ENCODE results near the gene MLLT1.

The MLLT1 gene

GRCh38 chr19:6221220-6221877 is 58.4 kb downstream of the MLLT1 start:
- H3K9me3 ChIP-seq (ENCODE audit: insufficient read depth, low read length), result no peaks in the 10 kb centered on the region
- H4K20me1 ChIP-seq (ENCODE audit: low read depth, low read length), result no peaks in the 10 kb centered on the region
- H3K4me3 ChIP-seq (ENCODE audit: insufficient read depth, low read length, poor library complexity, severe bottlenecking), result no peak overlapping the region
- H3K9ac ChIP-seq (ENCODE audit: low read length), result no peak overlapping the region
- no peak overlapping the region for H3K4me2 ChIP-seq (ENCODE audit: low read depth, low read length, poor library complexity, severe bottlenecking)
- H3F3A ChIP-seq (ENCODE audit: insufficient read depth), result no peaks in the 10 kb centered on the region
- no peak overlapping the region for H3K27ac ChIP-seq (ENCODE audit: low read depth, low read length)
- no peaks in the 10 kb centered on the region for H3K79me2 ChIP-seq (ENCODE audit: insufficient read depth, low read length)
- no peak for TF ChIP-seq CTCF (IDR thresholded peaks at IDR 0.05; ENCODE audit: insufficient read depth, low read length, poor library complexity, severe bottlenecking)
- no peak for TF ChIP-seq EZH2phosphoT487 (conservative IDR thresholded peaks at IDR 0.05; ENCODE audit: low read length)
- H2AFZ ChIP-seq (ENCODE audit: low read depth, low read length, severe bottlenecking), result no peak overlapping the region
- no peaks in the 10 kb centered on the region for H3K36me3 ChIP-seq (ENCODE audit: low read length)
- no peaks in the 10 kb centered on the region for H3K9me2 ChIP-seq (replicated peaks; ENCODE audit: insufficient read depth, low read length)
- no peaks in the 10 kb centered on the region for H3K27me3 ChIP-seq (ENCODE audit: low read length)

GRCh38 chr19:6220385-6221191 is 59.2 kb downstream of the MLLT1 start:
- H3K9ac ChIP-seq (ENCODE audit: low read length), result no peak overlapping the region
- TF ChIP-seq EZH2phosphoT487 (conservative IDR thresholded peaks at IDR 0.05; ENCODE audit: low read length), result no peak
- no peak for TF ChIP-seq CTCF (IDR thresholded peaks at IDR 0.05; ENCODE audit: insufficient read depth, low read length, poor library complexity, severe bottlenecking)
- H3K27me3 ChIP-seq (ENCODE audit: low read length), result no peaks in the 10 kb centered on the region
- H3K4me3 ChIP-seq (ENCODE audit: insufficient read depth, low read length, poor library complexity, severe bottlenecking), result no peak overlapping the region
- no peaks in the 10 kb centered on the region for H4K20me1 ChIP-seq (ENCODE audit: low read depth, low read length)
- H3K27ac ChIP-seq (ENCODE audit: low read depth, low read length), result no peak overlapping the region
- no peak overlapping the region for H3K4me2 ChIP-seq (ENCODE audit: low read depth, low read length, poor library complexity, severe bottlenecking)
- no peaks in the 10 kb centered on the region for H3K36me3 ChIP-seq (ENCODE audit: low read length)
- no peaks in the 10 kb centered on the region for H3K9me2 ChIP-seq (replicated peaks; ENCODE audit: insufficient read depth, low read length)
- no peaks in the 10 kb centered on the region for H3K79me2 ChIP-seq (ENCODE audit: insufficient read depth, low read length)
- no peaks in the 10 kb centered on the region for H3K9me3 ChIP-seq (ENCODE audit: insufficient read depth, low read length)
- no peak overlapping the region for H2AFZ ChIP-seq (ENCODE audit: low read depth, low read length, severe bottlenecking)
- no peaks in the 10 kb centered on the region for H3F3A ChIP-seq (ENCODE audit: insufficient read depth)

- no peak overlapping the region for H3K27ac ChIP-seq (ENCODE audit: low read depth, low read length)
Measured at GRCh38 chr19:6219586-6220290, 60.0 kb downstream of the MLLT1 start.

More at GRCh38 chr19:6219586-6220290, 60.0 kb downstream of the MLLT1 start:
- Histone ChIP-seq H2AFZ (ENCODE audit: low read depth, low read length, severe bottlenecking) (no peak overlapping the region), H3K79me2 (ENCODE audit: insufficient read depth, low read length) (no peaks in the 10 kb centered on the region), H3K4me3 (ENCODE audit: insufficient read depth, low read length, poor library complexity, severe bottlenecking) (no peak overlapping the region), H3K36me3 (ENCODE audit: low read length) (no peaks in the 10 kb centered on the region), H3K9ac (ENCODE audit: low read length) (no peak overlapping the region), H3K9me2 (replicated peaks; ENCODE audit: insufficient read depth, low read length) (no peaks in the 10 kb centered on the region), H3K27me3 (ENCODE audit: low read length) (no peaks in the 10 kb centered on the region), H3K4me2 (ENCODE audit: low read depth, low read length, poor library complexity, severe bottlenecking) (no peak overlapping the region), H4K20me1 (ENCODE audit: low read depth, low read length) (no peaks in the 10 kb centered on the region), H3K9me3 (ENCODE audit: insufficient read depth, low read length) (no peaks in the 10 kb centered on the region), H3F3A (ENCODE audit: insufficient read depth) (no peaks in the 10 kb centered on the region)
- TF ChIP-seq EZH2phosphoT487 (conservative IDR thresholded peaks at IDR 0.05; ENCODE audit: low read length) (no peak), CTCF (IDR thresholded peaks at IDR 0.05; ENCODE audit: insufficient read depth, low read length, poor library complexity, severe bottlenecking) (no peak)
